ENCODE data around the gene UBAC2. TPM values are rescaled to one million over a fixed set of nuclear protein-coding genes. Genes with fewer than 3 reads are reported as not detected.

UBAC2 gene
- total RNA-seq, 1 experiment from 2014 or later, result 52.4 TPM

DNA sequence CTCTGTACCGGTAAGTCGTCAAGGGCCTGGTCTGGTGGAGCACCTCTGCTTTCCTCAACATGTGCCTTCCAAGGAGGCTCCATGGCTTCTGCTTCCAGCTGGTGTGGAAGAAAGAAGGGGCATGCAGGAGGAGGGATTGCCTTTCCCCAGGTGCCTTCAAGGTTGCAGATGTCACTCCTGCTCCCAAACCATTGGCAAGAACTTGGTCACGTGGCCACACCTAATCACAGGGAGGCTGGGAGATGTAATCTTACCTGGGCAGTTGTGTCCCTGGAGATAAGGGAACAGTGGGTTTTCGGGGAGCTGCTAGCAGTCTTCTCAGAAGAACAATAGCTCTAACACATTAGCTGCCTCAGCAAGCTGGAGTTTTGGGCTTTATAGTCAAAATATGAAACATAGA, 67.3 kb downstream of the UBAC2 start:
- DNase-seq (ENCODE audit: low read depth), result no peak

DNA sequence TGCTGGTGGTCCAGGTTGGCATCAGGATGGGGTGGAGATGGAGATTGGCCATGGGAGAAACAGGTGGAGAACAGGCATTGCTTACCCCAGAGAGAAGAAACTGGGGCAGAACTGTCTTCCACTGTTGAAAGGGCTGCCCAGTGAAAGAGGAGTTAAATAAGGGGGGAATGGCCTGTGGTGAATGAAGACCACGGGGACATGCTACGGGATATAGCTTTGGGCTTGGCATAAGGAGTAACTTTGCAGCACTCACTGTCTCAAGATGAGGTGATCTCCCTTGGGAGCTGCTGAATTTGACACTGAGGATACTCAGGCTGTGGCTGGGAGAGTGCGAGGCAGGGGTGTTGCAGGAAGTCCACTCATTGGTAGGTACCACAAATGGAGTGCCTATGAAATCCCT, 68.2 kb downstream of the UBAC2 start:
- DNase-seq (ENCODE audit: low read depth), result no peak

DNA sequence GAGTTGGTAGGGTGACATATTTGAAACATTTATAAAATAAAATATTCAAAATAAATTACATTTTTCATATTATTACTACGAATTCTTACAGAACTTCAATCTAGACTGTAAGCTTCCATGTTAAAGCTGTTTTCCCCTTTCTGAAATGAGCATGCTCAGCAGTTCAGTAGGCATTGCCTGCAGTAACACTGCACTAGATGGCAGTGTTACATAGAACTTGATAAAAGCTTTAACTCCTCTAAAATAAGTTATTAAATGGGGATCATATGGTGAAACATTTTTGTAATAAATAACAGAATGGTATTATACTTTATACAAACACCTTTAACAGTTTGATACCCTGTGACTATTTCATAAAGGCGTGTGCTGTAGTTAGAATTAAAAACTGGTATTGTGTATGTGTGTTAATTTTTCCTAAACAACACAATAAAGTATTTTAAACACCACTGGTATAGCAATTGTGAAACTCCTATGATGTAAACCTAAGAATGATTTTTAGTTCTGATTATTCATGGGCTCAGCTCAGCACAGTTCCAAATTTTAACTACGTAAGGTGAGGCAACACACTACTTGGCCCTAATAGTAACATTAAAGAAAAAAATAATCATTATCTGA, 69.1 kb downstream of the UBAC2 start:
- DNase-seq (ENCODE audit: low read depth), result peak; percentile 44

DNA sequence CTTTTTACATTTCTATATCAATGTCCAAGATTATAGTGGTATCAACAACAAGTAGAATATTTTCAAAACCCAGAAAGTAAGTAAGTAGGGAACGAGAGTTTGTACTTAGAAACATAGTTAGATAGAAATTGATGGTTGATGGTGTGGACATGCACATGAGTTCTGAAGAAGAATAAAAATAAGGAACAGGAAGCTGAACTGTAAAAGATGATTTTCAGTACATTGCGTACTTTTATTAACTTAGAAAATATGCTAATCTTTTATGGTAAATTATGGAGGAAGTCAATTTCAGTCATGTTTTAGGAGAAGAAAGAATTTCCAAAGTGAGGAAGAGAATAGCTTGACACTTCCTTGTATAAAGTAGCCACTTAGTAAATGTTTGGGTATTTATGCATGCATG, 69.9 kb downstream of the UBAC2 start:
- no peak for DNase-seq (ENCODE audit: low read depth)

DNA sequence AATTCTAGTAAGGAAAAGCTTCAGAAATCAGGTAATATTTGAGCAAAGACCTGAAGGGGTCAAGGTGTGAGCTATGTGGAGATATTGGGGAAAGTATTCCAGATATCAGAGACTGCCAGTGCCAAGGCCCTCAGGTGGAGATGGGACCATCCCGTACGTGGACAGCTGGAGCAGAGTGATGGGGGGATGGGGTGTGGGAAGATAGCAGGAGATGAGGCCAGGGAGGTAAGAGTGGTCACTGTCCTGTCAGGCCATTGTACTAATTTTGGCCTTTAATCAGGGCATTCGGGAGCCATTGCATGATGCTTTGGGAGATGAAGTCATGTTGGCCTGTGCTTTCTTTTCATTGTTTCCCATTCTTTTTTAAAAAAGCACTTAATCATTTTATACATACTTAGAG, 70.6 kb downstream of the UBAC2 start:
- DNase-seq (ENCODE audit: low read depth), result no peak

DNA sequence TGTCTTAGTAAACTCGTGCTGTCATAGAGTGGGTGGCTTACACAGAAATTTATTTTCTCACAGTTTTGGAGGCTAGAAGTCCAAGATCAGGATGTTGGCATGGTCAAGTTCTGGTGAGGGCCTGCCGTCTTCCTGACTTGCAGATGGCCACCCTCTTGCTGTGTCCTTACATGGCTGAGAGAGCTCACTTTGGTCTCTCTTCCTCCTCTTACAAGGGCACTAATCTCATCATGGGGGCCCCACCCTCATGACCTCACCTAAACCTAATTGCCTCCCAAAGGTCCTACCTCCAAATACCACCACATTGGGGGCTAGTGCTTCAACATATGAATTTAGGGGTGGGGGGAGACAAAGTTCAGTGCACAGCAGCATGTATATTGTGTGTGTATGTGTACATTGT, 71.8 kb downstream of the UBAC2 start:
- DNase-seq (ENCODE audit: low read depth), result no peak

DNA sequence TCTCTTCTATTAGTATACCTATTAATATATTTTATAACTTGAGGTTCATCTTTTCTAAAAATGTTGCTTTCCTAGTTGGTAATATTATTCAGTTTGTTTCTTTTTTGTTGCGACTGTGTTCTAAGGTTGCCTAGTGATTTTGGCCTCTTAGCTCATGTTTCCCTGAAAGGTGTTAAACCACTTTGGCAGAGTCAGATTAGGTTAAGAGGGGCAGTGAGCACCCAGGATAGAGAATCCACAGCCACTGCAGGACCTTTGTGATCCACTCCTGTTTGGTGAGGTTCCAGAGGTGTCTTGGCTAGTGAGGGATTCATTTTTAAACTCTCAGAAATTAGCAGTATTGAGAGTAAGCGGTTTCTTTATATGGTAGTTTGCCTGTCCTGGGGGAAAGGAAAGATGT, 72.5 kb downstream of the UBAC2 start:
- no peak for DNase-seq (ENCODE audit: low read depth)

DNA sequence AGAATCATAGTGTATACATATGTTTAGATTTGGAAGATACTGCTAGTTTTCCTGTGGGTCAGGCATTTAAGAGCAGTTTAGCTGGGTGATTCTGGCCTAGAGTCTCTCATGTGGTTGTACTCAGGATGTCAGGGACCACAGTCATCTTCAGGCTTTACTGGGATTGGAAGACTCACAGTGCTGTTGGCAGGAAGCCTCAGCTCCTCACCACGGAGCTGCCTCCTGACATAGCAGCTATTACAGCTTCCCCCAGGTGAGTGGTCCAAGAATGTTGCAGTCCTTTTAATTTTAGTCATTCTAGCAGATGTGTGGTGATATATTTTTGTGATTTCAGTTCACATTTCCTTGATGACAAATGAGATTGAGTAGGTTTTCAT, 74.4 kb downstream of the UBAC2 start:
- DNase-seq (ENCODE audit: low read depth), result peak; percentile 88

DNA sequence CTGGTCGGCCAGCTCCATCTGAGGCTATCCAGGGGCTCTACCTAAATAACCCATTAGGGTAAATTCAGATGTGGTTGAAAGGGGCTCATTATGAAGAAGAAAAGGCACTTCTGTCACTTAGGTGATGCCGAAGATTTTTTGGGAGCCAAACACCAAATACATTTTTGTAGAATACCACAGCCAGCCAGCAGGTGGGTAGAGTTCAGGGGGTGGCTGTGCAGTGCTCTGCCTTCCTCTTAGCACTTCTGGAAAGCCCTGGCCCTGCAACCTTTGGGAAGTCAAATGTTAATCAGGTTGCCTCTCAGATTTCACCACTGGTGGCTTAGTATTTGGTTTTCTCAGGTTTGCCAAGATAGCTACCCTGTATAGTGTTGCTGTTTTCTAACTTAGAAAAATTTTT, 76.1 kb downstream of the UBAC2 start:
- DNase-seq (ENCODE audit: low read depth), result no peak

DNA sequence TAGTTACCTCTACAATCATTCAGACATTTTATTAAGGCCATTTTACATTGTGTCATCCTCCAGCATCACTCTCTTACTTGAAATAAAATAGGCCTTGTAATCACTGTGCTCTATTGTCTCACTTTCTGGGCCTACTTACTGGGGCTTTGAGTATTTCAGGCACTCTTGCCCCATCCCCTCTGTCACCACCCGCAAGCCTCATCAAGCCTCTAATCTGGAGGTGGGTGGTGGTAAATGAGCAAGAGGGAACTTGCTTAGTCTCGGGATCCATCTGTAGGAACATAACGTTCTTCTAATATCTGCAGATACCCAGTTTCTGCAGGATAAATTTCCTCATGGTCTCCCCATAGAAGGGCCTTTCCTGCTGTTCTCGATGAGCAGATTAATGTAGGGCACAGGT, 77.0 kb downstream of the UBAC2 start:
- DNase-seq (ENCODE audit: low read depth), result no peak

DNA sequence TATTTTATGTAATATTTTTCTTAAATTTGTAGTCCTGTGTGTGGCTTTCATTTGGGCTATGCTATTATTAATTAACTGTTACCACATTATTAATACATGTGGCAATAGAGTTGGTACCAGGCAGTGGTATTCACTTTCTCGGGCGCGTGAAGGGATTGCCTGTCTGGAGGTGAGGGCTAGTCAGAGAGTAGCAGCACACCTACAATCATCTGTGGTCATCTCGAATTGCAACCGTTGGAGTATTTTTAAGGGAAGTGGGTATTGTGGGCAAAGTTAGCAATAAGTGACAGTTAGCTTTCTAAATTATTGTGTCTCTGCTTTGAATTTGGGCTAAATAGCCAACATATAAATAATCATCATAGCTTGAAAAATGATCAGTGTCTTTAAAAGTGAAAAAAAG, 77.5 kb downstream of the UBAC2 start:
- DNase-seq (ENCODE audit: low read depth), result no peak

DNA sequence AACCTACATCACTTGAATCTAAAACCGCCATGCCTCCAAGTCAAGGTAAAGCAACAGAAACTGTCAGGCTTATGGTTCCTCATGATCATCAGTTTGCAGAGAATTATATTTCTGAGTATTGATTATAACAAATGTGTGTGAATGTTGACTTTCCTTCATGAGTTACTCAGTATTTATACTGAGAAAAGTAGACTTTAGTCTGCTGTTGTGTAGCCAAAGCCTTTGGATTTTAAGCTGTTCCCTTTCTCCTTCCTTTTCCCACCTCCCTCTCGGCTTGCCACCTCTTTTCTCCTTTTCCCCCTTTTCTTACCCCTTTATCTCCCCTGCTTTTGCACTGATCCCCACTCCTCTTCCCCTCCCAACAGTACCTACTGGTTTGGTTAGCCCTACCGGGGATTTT, 78.2 kb downstream of the UBAC2 start:
- DNase-seq (ENCODE audit: low read depth), result no peak

DNA sequence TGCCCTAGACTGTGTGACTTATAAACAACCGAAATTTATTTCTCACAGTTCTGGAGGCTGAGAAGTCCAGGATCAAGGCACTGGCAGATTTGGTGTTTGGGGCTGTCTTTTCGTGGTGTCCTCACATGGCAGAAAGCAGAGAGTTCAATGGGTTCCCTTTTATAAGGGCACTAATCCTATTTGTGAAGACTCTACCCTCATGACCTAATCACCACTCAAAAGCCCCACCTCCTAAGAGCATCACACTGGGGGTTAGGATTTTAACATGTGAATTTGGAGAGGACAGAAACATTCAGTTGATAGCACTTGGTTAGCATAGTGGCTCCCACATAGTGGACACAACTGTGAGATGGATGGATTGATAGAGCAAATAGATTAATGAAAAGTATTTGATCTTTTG, 79.0 kb downstream of the UBAC2 start:
- no peak for DNase-seq (ENCODE audit: low read depth)

DNA sequence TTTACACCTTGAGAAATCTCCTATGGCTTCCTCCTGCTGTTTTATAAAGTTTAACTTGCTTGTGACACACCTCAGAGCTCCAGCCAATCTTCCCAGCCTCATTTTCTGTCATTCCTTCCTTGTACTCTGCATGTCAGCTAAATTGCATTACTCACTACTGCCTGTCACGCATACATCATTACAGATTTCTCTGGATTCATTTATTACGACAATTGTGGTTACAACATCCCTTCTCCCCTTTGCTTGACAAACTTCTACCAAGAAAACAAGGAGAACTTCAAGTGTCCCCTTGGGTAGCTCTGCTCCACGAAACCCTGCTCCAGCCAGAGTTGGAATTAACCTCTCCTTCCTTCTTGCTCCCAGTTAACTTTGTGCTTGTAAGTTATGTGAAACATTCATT, 79.5 kb downstream of the UBAC2 start:
- DNase-seq (ENCODE audit: low read depth), result peak; percentile 26

DNA sequence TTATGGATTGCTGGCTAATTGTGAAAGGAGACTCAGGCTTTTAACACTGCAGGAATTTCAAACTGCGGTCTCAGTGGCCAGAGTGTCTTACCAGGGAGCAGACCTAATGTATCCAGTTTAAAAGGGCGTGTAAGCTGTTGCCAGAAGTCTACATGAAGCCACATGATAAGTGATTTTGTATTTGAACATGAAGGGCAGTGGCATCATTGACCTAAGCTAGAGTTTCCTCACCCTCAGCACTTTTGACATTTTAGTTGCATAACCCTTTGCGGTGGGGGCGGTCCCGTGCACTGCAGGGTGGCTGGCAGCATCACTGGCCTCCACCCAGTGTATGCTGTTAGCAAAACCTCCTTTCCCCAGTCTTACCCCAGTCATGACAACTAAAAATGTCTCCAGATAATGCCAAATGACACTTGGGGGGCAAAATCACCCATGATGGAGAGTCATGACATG, 81.2 kb downstream of the UBAC2 start:
- DNase-seq (ENCODE audit: low read depth), result no peak

DNA sequence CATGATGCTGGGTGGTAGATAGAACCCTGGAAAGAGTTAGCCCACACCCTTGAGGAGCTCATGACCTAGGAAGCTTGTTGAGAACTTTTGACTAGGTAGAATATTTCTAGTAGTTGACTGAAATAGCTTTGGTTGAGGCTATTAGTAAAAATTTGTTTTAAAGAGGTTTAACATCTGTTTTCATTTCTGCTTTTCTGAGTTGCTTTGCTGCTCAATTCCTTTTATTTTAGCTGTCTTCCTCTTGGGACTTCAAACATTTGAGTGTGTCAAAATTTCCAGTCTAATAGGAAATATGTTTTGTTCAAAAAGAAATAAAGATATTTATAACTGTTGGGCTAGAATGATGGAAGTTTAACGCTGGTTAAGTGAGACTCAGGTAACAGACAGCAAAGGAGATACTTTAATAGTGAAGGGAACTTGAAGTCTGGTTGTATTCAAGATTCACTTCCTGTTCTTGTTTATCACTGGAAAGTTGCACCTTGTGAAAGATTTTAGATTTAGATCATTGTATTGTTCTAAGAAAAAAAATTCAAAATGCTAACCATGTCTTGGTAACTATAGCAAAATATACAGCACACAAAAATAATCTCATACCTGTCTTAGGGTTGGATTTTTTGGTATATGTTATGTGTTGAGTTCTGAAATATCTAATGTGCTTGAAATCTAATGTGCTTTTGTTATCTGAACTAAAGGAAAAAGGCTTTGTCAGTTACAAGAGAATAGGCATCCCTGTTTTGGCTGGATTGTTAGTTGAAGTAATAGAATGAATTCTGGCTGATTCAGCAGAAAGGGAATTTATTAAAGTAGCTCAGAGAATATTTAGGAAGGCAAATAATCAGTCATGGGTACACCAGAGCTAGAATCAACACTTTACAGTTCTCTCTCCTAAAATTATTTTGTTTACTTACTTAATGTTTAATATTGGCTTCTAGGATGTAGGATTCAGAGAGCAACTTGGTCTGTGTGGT, 81.9 kb downstream of the UBAC2 start:
- no peak for DNase-seq (ENCODE audit: low read depth)

DNA sequence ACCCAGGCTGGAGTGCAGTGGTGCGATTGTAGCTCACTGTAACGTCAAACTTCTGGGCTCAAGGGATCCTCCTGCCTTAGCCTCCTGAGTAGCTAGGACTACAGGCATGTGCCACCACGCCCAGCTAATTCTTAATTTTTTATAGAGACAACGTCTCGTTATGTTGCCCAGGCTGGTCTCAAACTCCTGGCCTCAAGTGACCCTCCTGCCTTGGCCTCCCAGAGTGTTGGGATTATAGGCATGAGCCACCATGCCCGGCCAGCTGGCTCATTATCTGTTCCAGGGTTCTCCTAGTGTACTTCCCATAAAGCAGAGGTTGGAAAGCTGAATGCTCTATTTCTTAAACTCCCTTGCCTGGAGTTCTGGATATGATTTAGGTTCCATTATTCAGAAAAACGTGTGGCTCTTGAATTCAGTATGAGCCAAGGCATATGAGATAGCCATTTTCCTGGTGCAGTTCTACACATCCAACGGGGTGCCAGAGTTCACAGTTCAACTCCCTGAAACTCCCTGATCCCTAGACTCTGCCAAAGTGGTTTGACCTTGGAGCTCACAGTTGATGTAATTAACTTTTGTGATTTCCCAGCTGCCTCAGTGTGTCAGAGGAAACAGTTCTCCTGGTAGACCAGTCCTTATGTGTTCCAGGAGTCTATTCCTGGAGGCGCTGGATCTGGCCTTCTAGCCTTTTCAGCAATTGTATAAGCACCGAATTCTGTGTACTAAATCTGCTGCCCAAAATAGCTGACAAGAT, 85.0 kb downstream of the UBAC2 start:
- no peak for DNase-seq (ENCODE audit: low read depth)

DNA sequence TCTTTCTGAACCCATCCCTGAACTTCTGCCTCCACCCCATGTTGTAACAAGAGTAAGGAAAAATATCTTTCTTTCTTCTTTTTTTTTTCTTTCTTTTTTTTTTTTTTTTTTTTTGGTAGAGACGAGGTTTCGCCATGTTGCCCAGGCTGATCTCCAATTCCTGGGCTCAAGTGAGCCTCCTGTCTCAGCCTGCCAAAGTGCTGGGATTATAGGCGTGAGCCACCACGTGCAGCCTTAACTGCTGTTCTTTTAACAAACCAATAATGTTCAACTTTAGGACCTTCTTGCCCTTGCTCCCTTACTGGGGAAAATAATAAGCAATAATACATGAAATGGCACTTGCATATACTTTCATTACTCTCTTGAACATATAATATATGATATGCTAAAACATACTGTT, 86.9 kb downstream of the UBAC2 start:
- DNase-seq (ENCODE audit: low read depth), result no peak

DNA sequence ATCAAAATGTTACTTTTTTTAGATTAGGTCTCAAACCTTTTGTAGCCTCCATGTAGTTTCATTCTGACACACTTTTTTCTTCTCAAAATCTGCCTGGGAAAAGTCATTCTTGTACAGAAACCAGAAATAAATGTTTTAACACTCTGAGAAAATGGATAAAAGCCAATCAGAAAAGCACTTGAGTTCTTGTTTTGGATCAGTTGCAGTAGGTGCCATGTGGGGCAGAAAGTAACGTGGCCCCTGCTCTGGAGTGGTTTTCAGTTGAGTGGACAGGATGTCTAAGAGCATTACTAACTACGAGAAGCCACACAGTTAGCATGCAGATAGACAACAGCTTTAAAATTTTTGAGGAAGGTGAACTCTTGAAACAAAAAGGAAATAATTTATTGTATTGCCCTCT, 87.4 kb downstream of the UBAC2 start:
- no peak for DNase-seq (ENCODE audit: low read depth)

DNA sequence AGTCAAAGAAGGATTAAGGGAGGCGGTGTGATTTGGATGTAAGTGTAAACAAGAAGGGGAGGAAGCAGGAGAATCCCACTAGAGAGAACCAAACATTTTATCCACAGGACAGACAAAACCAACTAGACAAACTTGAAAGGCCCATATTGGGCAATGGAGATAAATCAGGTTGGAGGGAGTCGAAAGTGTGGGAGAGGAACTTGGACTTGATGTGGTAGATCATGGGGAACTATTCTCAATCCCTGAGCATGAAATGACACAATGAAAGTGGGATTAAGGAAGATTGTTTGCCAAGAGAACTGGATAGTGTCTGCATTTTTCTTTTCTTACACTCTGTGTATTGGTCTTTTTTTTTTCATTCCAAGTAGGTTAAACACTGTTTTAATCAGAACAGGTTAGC, 88.6 kb downstream of the UBAC2 start:
- DNase-seq (ENCODE audit: low read depth), result no peak

DNA sequence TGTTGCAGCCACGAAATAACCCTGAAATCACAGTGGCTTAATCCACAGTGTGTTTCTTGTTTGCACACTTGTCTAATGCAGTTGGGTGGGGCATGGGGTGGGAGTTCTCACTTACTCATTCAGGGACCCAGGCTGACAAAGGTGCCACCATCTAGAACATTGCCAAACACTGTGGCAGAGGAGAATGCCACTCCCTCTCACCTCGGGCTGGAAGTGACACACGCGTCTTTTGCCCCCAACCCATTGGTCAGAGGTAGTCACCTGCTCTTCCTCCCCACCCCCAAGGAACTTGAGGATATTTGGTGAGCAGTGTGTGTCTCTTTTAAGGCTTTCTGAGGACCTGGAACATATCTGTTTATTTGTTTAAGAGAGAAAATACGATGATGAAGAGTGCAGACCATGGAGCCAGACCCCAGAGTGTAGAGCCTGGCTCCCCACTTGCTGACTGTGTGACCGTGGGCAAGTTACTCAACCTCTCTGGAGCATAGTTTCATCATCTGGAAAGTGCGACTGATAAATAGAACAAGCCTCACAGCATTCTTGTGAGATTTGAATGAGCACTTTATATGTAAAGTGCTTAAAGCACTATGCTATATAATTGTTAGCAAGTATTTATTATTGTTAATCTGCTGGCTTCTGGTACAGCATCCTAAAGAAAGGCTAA, 89.2 kb downstream of the UBAC2 start:
- no peak for DNase-seq (ENCODE audit: low read depth)

DNA sequence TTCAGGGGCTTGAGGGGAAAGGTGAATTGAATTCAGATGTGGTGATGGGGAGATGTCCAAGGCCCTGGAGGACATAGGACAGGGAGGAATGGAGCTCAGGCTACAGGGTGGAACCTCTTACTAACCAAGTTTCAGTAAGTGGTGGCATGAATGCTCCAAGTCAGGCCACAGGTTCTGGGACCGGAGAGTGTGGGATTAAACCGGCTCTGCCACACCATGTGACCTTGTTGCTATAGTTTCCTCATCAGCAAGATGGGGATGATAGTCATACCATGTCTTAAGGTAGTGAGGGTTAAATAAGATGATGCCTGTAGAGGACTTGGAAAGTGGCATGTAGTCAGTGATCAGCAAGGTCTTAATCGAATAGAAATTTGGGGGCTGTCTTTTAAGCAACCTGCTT, 90.2 kb downstream of the UBAC2 start:
- no peak for DNase-seq (ENCODE audit: low read depth)

All from HT1080 (cell line).